AG04449 (cell line): ENCODE data around the gene IQCE.

Experiments used
- CTCF ChIA-PET: fragments of 350-600 bp; formaldehyde crosslinking; extraction: SDS; loops from one replicate; lab custom pipeline; 2021; ENCODE audit warnings: antibody characterized with exemption; lab: Yijun Ruan, JAX
- POLR2A ChIA-PET: fragments of 400-600, 350-600 bp; formaldehyde crosslinking; extraction: SDS; loops from one replicate; lab custom pipeline; 2020; ENCODE audit warnings: antibody characterized with exemption, inconsistent platforms; lab: Yijun Ruan, JAX
- DNase-seq: peaks from one replicate; pipeline ENCODE4 v3.0.0-alpha.2; 2010; ENCODE audit warnings: low read depth, low spot score
- H3K4me3 ChIP-seq: 2 replicates; pipeline ENCODE4 v1.5.1; 2011; ENCODE audit warnings: low read depth, mild to moderate bottlenecking, control low read depth, low read length
- TF ChIP-seq, protein P1 (sequence below): IDR thresholded peaks from one replicate; pipeline ENCODE4 v1.5.1; 2011; ENCODE audit warnings: mild to moderate bottlenecking, moderate library complexity, low read length, control low read depth, inconsistent platforms; ENCODE audit not compliant: insufficient read depth; ENCODE audit errors: missing control alignments

IQCE gene

DNA sequence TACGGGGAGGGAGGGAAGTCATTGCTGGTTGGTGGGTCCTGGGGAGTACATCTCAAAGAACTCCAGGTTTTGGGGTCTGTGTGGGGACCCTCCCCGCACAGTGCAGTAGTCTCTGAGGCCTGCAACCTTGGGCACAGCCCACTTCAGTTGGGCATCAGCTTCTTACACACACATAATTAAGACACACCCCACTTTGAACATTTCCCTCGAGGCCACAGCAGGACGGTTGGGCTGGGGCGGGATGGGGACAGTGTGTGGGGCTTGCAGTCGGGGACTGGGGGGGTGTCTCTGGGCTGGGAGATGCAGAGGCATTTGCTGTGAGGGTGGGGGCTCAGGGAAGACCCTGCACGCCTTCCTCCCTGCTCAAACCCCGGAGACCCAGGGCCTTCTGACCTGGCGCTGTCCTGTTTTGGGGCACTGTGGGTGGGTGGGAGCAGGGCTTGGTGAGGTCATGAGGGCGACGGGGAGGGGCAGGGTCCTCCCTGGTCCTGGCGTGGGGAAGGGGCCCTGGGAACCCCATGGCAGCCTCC lies 38.0 kb upstream of the IQCE start:
- ChIA-PET POLR2A (no interaction called here), CTCF (interaction anchor here (0.8 to 1.7 kb wide), 2 partner anchors 9 to 42 kb away, joined by 3 to 5 read pairs; no protein-coding TSS in a partner anchor)
- TF ChIP-seq, protein P1, sequence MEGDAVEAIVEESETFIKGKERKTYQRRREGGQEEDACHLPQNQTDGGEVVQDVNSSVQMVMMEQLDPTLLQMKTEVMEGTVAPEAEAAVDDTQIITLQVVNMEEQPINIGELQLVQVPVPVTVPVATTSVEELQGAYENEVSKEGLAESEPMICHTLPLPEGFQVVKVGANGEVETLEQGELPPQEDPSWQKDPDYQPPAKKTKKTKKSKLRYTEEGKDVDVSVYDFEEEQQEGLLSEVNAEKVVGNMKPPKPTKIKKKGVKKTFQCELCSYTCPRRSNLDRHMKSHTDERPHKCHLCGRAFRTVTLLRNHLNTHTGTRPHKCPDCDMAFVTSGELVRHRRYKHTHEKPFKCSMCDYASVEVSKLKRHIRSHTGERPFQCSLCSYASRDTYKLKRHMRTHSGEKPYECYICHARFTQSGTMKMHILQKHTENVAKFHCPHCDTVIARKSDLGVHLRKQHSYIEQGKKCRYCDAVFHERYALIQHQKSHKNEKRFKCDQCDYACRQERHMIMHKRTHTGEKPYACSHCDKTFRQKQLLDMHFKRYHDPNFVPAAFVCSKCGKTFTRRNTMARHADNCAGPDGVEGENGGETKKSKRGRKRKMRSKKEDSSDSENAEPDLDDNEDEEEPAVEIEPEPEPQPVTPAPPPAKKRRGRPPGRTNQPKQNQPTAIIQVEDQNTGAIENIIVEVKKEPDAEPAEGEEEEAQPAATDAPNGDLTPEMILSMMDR = no peak
- peak overlapping the region; percentile 57 for H3K4me3 ChIP-seq
- no peak for DNase-seq

DNA sequence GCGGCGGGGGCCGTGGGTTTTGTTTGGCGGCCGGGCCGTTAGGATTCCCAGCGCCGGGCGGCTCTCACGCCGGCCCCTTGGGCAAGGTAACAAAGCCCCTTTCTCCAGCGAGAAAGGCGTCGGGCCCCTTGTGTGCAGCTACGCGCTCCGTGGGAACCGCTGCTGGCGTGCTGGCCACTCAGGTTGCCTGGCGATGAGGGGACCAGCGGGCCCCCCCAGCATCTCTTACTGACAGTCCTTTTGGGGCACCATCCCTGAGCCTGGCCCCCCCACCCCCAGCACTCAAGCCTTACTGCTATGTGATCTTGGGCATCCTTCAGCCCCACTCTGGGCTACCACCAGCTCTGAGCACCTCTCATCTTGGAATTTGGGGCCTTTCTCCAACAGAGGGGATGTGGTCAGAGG lies 37.4 kb upstream of the IQCE start:
- TF ChIP-seq, protein P1 = no peak
- peak overlapping the region; percentile 57 for H3K4me3 ChIP-seq
- DNase-seq = no peak
- ChIA-PET CTCF (interaction anchor here (1.7 kb wide), 1 partner anchor 9 kb away, joined by 5 read pairs; no protein-coding TSS in a partner anchor), POLR2A (no interaction called here)

DNA sequence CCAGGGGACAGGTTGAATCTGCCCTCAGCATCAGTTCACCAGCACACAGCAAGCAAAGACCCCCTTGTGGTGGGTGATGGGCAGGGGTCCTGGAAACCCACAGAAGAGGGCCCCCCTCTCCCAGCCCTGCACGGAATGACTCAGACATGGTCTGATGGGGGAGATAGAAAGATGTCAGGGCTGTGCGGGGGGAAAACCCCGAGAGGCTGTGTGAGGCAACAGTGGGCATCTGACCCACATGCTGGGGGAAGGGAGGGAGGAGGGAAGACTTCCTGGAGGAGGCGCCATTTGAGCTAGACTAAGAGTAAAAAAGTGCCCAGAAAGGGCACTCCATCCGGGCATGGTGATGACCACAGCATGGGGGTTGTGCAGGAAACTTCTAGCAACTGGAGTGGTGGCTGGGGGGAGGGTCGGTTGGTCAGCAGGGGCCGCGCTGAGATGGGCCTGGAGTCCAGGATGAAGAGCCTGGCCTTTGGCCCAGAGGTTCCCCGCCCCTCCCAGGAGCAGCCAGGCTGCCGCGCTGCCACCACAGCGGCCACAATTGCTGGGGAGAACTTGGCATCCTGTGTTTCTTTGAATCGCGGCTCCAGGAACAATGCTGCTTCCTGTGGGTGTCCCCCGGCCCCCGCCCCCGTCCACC lies 36.7 kb upstream of the IQCE start:
- no peak overlapping the region; the same call in 1 of the 2 replicates for H3K4me3 ChIP-seq
- TF ChIP-seq, protein P1 = no peak
- ChIA-PET POLR2A (no interaction called here), CTCF (no interaction called here)
- no peak for DNase-seq

DNA sequence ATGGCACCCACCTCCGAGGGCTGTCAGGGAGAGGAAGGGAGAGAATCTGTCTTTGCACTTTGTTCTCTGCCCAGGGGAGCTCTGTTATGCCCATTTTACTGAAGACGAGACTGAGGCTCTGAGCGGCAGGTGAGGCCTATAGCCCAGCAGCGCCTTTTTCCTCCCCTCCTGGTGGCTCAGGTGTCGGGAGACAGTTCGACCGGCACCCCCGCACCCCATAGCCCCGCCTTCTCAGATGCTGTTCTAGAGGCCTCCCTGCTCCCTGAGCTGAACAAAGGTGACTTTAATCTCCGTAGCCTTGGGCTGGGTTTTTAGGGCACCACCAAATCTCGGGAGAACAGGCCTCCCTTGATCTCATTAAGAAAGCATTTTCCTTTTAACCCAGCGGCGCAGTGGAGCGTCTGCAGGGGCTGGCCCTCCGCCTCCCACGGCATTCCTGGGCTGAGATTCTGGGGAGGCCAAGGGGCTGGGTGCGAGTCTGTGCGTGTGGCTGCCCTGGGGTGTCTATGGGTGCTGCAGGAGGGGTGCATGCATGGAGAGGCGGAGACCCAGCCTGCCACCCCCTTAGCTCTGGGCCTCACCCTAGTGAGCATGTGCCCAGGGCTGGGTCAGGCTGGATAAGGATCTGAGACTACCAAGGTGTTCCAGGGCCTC lies 35.9 kb upstream of the IQCE start:
- ChIA-PET POLR2A (no interaction called here), CTCF (no interaction called here)
- DNase-seq = no peak

DNA sequence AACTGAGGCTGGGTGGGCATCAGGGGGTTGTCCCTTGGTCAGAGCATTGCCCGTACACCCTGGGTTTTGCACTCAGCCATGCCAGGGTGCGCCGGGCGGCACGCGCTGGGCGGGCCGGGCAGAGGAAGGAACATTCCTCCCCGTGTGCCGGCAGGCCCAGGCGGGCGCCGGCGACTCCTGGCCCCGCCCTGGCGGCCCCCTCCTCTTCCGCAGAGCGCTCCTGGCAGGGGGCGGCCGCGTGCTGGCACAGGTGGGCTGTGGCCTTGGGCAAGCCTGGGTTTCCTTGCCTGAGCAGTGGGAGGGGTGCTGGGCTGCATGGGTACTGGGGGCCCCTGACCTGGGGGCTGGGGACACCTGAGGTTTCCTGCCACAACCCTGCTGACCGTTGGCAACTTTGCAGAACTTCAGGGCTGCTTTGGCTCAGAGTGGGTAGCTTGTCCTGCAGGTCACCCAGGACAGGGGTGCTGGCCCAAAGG lies 35.3 kb upstream of the IQCE start:
- ChIA-PET CTCF (interaction anchor here (1.6 kb wide), 1 partner anchor 54 kb away, joined by 4 read pairs; no protein-coding TSS in a partner anchor), POLR2A (no interaction called here)
- H3K4me3 ChIP-seq = no peak overlapping the region
- DNase-seq = no peak
- TF ChIP-seq, protein P1 = no peak

More for the DNA sequence above, 35.9 kb upstream of the IQCE start:
- no peak overlapping the region for H3K4me3 ChIP-seq
- TF ChIP-seq, protein P1 = no peak
